CD8-positive, alpha-beta memory T cell (primary cell): ENCODE measurements around the gene ACBD6. TPM values are rescaled to one million over a fixed set of nuclear protein-coding genes. Genes with fewer than 3 reads are reported as not detected.

Source experiments
- CTCF ChIA-PET: fragments of 350-600 bp; sonication (Branson Sonifier 250); formaldehyde crosslinking; loops from one replicate; lab custom pipeline; 2021; ENCODE audit warnings: antibody characterized with exemption; lab: Charles Lee
- POLR2A ChIA-PET: fragments of 350-600 bp; sonication (Branson Sonifier 250); formaldehyde crosslinking; loops from one replicate; lab custom pipeline; 2021; ENCODE audit warnings: antibody characterized with exemption; lab: Charles Lee
- DNase-seq, 5 donors: peaks; one replicate each; pipeline versions ENCODE4 v3.0.0 to v3.0.0-alpha.2; 2020 to 2022; ENCODE audit warnings: mixed read lengths in 1 of 5
- H3K27ac ChIP-seq: one replicate; pipeline ENCODE4 v1.7.0; 2013; ENCODE audit warnings: low read depth, mild to moderate bottlenecking, low read length, moderate library complexity
- H3K27me3 ChIP-seq: 2 replicates; pipeline ENCODE4 v1.7.0; 2013; ENCODE audit warnings: low read length, mild to moderate bottlenecking; ENCODE audit not compliant: insufficient read depth, poor library complexity, severe bottlenecking
- H3K36me3 ChIP-seq: 2 replicates; pipeline ENCODE4 v1.7.0; 2013; ENCODE audit warnings: mild to moderate bottlenecking, low read length, moderate library complexity; ENCODE audit not compliant: insufficient read depth
- H3K4me1 ChIP-seq: 2 replicates; pipeline ENCODE4 v1.7.0; 2013; ENCODE audit warnings: mild to moderate bottlenecking, low read length, moderate library complexity; ENCODE audit not compliant: insufficient read depth
- H3K4me3 ChIP-seq: 2 replicates; pipeline ENCODE4 v1.7.0; 2013; ENCODE audit warnings: mild to moderate bottlenecking, low read length
- H3K9me3 ChIP-seq: 2 replicates; pipeline ENCODE4 v1.7.0; 2013; ENCODE audit warnings: mild to moderate bottlenecking, low read length
- H3K27ac Mint-ChIP-seq, 8 donors: one replicate each; pipeline ENCODE4 v1.8.0; 2020 to 2021; ENCODE audit warnings: mixed read lengths in 8 of 8, mild to moderate bottlenecking in 6 of 8, inconsistent platforms in 3 of 8, moderate library complexity in 3 of 8
- H3K27me3 Mint-ChIP-seq, 2 donors: one replicate each; pipeline ENCODE4 v1.8.0; 2020 to 2021; ENCODE audit warnings: mixed read lengths in 2 of 2, mild to moderate bottlenecking in 1 of 2, moderate library complexity in 1 of 2
- H3K36me3 Mint-ChIP-seq, 3 donors: one replicate each; pipeline ENCODE4 v1.8.0; 2020 to 2021; ENCODE audit warnings: mixed read lengths in 3 of 3, inconsistent platforms in 1 of 3, mild to moderate bottlenecking in 1 of 3
- H3K4me1 Mint-ChIP-seq, 3 donors: one replicate each; pipeline ENCODE4 v1.8.0; 2020 to 2021; ENCODE audit warnings: mixed read lengths in 3 of 3, inconsistent platforms in 1 of 3, mild to moderate bottlenecking in 1 of 3
- H3K4me3 Mint-ChIP-seq, 7 donors: one replicate each; pipeline ENCODE4 v1.8.0; 2020 to 2021; ENCODE audit warnings: mixed read lengths in 7 of 7, mild to moderate bottlenecking in 6 of 7, moderate library complexity in 4 of 7, inconsistent platforms in 2 of 7
- H3K9me3 Mint-ChIP-seq, 5 donors: one replicate each; pipeline ENCODE4 v1.8.0; 2020 to 2022; ENCODE audit warnings: mixed read lengths in 5 of 5, mild to moderate bottlenecking in 3 of 5, moderate library complexity in 2 of 5, inconsistent platforms in 1 of 5
- polyA plus RNA-seq: library from polyadenylated mRNA; unstranded; fragments of 300-500 nt; fragmentation: Illumina TruSeq; gene quantifications from one replicate; pipeline ENCODE4 v1.2.3, GENCODE V29; 2021
- total RNA-seq, 2 experiments: library from RNA; stranded (reverse); gene quantifications; one replicate each; pipeline ENCODE4 v1.2.3, GENCODE V29; 2021

ACBD6 gene
- total and polyA plus RNA-seq, 3 experiments from 2014 or later: 33.8 to 51.4 (median 50.3) TPM

- peaks cover 21% of the 10 kb centered on the region for H3K27me3 ChIP-seq
- Mint-ChIP-seq H3K9me3 (no peaks in the 10 kb centered on the region), H3K27ac (no peak overlapping the region), H3K4me3 (no peak overlapping the region), H3K36me3 (no peaks in the 10 kb centered on the region), H3K27me3 (peaks cover 27 to 28% of the 10 kb centered on the region in 2 donors), H3K4me1 (no peaks in the 10 kb centered on the region)
- H3K4me1 ChIP-seq: no peaks in the 10 kb centered on the region
- POLR2A ChIA-PET: no interaction called here
- CTCF ChIA-PET: interaction anchor here (2.1 kb wide), 1 partner anchor 8 kb away, joined by 10 read pairs; no protein-coding TSS in a partner anchor
- no peaks in the 10 kb centered on the region for H3K9me3 ChIP-seq
- no peaks in the 10 kb centered on the region for H3K36me3 ChIP-seq
- DNase-seq: no peak
- no peak overlapping the region for H3K27ac ChIP-seq
- no peak overlapping the region for H3K4me3 ChIP-seq
Observed at GRCh38 chr1:180260541-180260940, 241.8 kb downstream of the ACBD6 start.

DNA sequence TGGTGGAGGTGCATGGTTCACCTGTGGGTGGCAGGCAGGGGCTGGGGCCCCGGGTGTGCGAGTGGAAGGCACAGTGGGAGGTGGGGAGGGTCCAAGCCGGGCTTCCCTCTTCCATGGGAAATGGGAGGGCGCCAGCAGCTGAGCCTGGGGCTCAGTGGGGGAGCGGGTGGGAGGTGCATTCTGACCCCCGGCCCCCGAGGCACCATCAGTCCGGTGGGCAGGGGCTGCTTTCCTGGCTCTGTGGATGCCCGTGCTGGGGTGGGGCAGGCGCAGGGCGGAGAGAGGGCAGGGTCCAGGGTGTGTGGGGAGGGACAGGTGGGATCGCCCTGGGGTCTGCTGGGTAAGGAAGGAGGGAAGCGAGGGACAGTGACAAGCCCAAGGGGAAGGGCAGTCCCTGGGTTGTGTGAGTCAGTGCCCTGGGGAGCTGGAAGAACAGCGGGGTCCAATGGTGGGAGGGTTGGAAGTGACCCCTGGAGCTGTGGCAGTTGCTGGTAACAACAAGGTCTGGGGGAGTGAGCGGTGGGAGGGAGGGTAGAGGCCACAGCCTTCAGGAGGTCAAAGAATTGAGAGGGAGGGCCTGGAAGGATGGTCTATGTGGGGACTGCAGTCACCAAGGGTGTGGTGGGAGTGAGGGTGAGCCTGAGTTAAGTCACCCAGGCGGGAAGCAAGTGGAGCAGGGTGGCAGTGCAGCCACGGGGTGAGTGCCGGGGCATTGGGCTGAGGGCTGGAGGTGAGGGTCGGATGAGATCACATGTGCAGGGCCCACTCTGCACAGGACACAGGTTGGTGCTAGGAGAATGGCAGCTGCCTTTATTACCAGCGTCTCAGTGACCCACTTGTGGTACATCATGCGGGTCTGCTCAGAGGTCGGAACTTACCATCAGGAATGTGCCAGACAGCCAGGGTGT lies 242.7 kb downstream of the ACBD6 start:
- ChIA-PET POLR2A (no interaction called here), CTCF (interaction anchor here (1.2 kb wide), 1 partner anchor 218 kb away, joined by 3 read pairs; no protein-coding TSS in a partner anchor)
- Histone ChIP-seq H3K9me3 (no peaks in the 10 kb centered on the region), H3K36me3 (no peaks in the 10 kb centered on the region), H3K27me3 (peaks cover 21% of the 10 kb centered on the region), H3K4me3 (no peak overlapping the region), H3K4me1 (no peaks in the 10 kb centered on the region), H3K27ac (no peak overlapping the region)
- Mint-ChIP-seq H3K27me3 (peaks cover 31% of the 10 kb centered on the region in 2 donors), H3K36me3 (no peaks in the 10 kb centered on the region), H3K4me1 (no peaks in the 10 kb centered on the region), H3K4me3 (peak overlapping the region in 1 of 7 donors; percentile 66), H3K9me3 (no peaks in the 10 kb centered on the region), H3K27ac (peak overlapping the region in 2 of 8 donors; percentile 26 to 89)
- DNase-seq: no peak

- no peaks in the 10 kb centered on the region for H3K36me3 Mint-ChIP-seq
- H3K9me3 Mint-ChIP-seq: no peaks in the 10 kb centered on the region
- no peak overlapping the region for H3K4me3 Mint-ChIP-seq
- ChIA-PET POLR2A (no interaction called here), CTCF (interaction anchor here (1.2 kb wide), 1 partner anchor 219 kb away, joined by 3 read pairs; no protein-coding TSS in a partner anchor)
- peaks cover 35% of the 10 kb centered on the region in 2 donors for H3K27me3 Mint-ChIP-seq
- Histone ChIP-seq H3K9me3 (no peaks in the 10 kb centered on the region), H3K27ac (no peak overlapping the region), H3K27me3 (peaks cover 21% of the 10 kb centered on the region), H3K36me3 (no peaks in the 10 kb centered on the region), H3K4me3 (no peak overlapping the region), H3K4me1 (no peaks in the 10 kb centered on the region)
- peak overlapping the region in 1 of 8 donors; percentile 89 for H3K27ac Mint-ChIP-seq
- no peak for DNase-seq
- H3K4me1 Mint-ChIP-seq: no peaks in the 10 kb centered on the region
Observed at GRCh38 chr1:180258935-180259334, 243.4 kb downstream of the ACBD6 start.

- H3K27me3 Mint-ChIP-seq: peaks cover 41 to 42% of the 10 kb centered on the region in 2 donors
- DNase-seq: no peak
- CTCF ChIA-PET: interaction anchor here (1.2 kb wide), 1 partner anchor 220 kb away, joined by 3 read pairs; no protein-coding TSS in a partner anchor
- Histone ChIP-seq H3K9me3 (no peaks in the 10 kb centered on the region), H3K36me3 (no peaks in the 10 kb centered on the region), H3K4me3 (no peak overlapping the region), H3K4me1 (no peaks in the 10 kb centered on the region), H3K27ac (no peak overlapping the region), H3K27me3 (peaks cover 22% of the 10 kb centered on the region)
- H3K4me3 Mint-ChIP-seq: no peak overlapping the region
- POLR2A ChIA-PET: no interaction called here
- H3K4me1 Mint-ChIP-seq: no peaks in the 10 kb centered on the region
- no peak overlapping the region for H3K27ac Mint-ChIP-seq
- no peaks in the 10 kb centered on the region for H3K9me3 Mint-ChIP-seq
- H3K36me3 Mint-ChIP-seq: no peaks in the 10 kb centered on the region
Observed at GRCh38 chr1:180258290-180258689, 244.1 kb downstream of the ACBD6 start.

DNA sequence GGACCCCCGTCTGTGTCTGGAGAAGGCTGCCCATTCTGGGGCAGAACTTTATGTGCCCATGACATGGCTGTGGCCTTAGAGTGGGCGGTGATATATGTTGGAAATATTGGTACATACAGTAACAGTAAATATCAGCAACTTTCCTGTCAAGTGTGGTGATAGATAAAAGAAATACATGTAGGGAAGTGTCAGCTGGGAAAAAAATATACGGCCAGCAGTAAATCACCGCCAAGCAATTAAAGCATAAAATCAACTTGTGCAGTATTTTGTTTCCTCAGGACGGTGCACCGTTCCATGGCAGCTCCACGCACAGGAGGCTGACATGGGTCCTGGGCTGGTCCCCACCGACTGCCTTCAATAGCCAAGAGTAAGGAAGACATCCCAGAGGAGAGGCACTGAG lies 244.9 kb downstream of the ACBD6 start:
- Histone ChIP-seq H3K4me3 (no peak overlapping the region), H3K9me3 (no peaks in the 10 kb centered on the region), H3K27me3 (peaks cover 30% of the 10 kb centered on the region), H3K4me1 (no peaks in the 10 kb centered on the region), H3K36me3 (no peaks in the 10 kb centered on the region), H3K27ac (no peak overlapping the region)
- no peak for DNase-seq
- Mint-ChIP-seq H3K9me3 (no peaks in the 10 kb centered on the region), H3K4me3 (no peak overlapping the region), H3K27ac (no peak overlapping the region), H3K36me3 (no peaks in the 10 kb centered on the region), H3K27me3 (peaks cover 46 to 49% of the 10 kb centered on the region in 2 donors), H3K4me1 (peaks cover 0 to 1% (median 1%) of the 10 kb centered on the region in 3 donors)
- ChIA-PET POLR2A (no interaction called here), CTCF (no interaction called here)

- no peaks in the 10 kb centered on the region for H3K9me3 Mint-ChIP-seq
- H3K4me1 Mint-ChIP-seq: peaks cover 0 to 3% (median 2%) of the 10 kb centered on the region in 3 donors
- POLR2A ChIA-PET: no interaction called here
- DNase-seq: no peak
- Histone ChIP-seq H3K9me3 (no peaks in the 10 kb centered on the region), H3K36me3 (no peaks in the 10 kb centered on the region), H3K27me3 (peaks cover 35% of the 10 kb centered on the region), H3K4me3 (no peak overlapping the region), H3K4me1 (no peaks in the 10 kb centered on the region), H3K27ac (no peak overlapping the region)
- H3K27me3 Mint-ChIP-seq: peaks cover 45 to 53% of the 10 kb centered on the region in 2 donors
- no peak overlapping the region for H3K4me3 Mint-ChIP-seq
- CTCF ChIA-PET: interaction anchor here (1.0 kb wide), 1 partner anchor 26 kb away, joined by 3 read pairs; no protein-coding TSS in a partner anchor
- no peaks in the 10 kb centered on the region for H3K36me3 Mint-ChIP-seq
- H3K27ac Mint-ChIP-seq: no peak overlapping the region
Observed at GRCh38 chr1:180257028-180257386, 245.4 kb downstream of the ACBD6 start.

DNA sequence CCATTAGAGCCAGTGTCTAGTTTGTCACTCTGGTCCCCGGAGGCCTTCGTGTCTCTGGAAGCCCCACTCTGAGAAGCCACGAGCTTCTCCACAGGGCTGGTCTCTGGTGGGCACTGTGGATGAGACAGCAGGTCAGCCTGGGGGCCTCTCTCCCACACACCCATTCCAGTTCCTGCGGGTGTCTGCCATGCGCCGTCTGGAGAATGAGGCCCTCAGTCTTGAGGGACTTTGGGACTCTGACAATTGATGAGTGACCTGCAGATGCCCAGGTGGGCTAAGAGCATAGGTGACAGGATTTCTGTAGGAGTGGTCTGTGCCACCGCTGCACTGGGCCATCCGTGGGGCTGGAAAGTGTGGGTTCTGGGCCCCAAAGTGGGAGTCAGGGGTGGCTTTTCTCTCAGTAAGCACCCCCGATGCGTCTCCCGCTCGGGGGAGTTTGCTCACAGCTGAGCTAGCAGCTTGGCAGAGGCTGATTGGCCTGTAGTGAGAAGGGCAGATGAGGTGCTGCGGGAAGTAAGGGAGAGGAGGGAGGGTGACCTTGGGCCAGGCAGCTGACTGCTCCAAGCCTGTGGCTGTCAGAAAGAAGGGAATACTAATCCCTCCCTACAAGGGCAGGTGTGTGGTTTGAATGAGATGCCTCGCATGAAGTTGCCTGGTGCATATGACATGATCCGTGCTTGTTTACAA lies 245.9 kb downstream of the ACBD6 start:
- Mint-ChIP-seq H3K27me3 (peaks cover 48 to 59% of the 10 kb centered on the region in 2 donors), H3K27ac (no peak overlapping the region), H3K9me3 (no peaks in the 10 kb centered on the region), H3K4me3 (no peak overlapping the region), H3K4me1 (peaks cover 0 to 3% (median 2%) of the 10 kb centered on the region in 3 donors), H3K36me3 (no peaks in the 10 kb centered on the region)
- Histone ChIP-seq H3K36me3 (no peaks in the 10 kb centered on the region), H3K4me1 (no peaks in the 10 kb centered on the region), H3K9me3 (no peaks in the 10 kb centered on the region), H3K4me3 (no peak overlapping the region), H3K27me3 (peaks cover 39% of the 10 kb centered on the region), H3K27ac (no peak overlapping the region)
- ChIA-PET POLR2A (no interaction called here), CTCF (interaction anchor here (0.9 to 1.3 kb wide), 3 partner anchors 12 to 221 kb away, joined by 3 read pairs; no protein-coding TSS in a partner anchor)
- no peak for DNase-seq
